ENCODE results near the gene AMIGO3. TPM values are rescaled to one million over a fixed set of nuclear protein-coding genes. Genes with fewer than 3 reads are reported as not detected.
"Not testable (repeated sequence)": the region's sequence is repeated elsewhere in the genome, so short reads cannot be mapped to it uniquely, and the experiment has no call there.

Gene AMIGO3
- total RNA-seq, 1 experiment from 2014 or later, result not detected

DNA sequence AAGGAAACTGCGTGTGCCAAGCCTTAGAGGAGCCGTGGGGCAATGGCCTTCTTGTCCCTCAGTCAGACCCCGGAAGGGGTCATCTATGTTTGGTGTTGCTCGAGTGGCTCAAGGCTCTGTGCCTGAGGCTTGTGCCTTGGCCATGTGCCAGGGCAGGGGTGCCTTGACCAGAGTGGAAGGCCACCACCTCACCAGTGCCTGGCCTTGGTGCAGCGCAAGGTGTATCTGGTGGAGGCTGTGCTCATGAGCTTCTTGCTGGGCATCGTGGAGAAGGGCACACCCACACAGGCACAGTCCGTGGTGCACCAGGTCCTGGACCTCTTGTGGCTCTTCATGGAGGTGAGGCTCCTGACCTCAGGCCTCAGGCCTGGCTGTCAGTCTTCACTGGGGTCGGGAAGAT lies 19.5 kb downstream of the AMIGO3 start:
- H3K36me3 Mint-ChIP-seq (ENCODE audit: insufficient read depth, unreplicated experiment), result peaks cover 7% of the 10 kb centered on the region
- no peak overlapping the region for H3K27ac Mint-ChIP-seq (ENCODE audit: low read depth, unreplicated experiment)
- CTCF ChIA-PET, result interaction anchor here (0.9 to 1.7 kb wide), 2 partner anchors 108 to 206 kb away, joined by 3 to 4 read pairs; no protein-coding TSS in a partner anchor
- H3K27me3 Mint-ChIP-seq (ENCODE audit: insufficient read depth, unreplicated experiment), result no peaks in the 10 kb centered on the region
- DNase-seq (ENCODE audit: unreplicated experiment), result no peak
- no peaks in the 10 kb centered on the region for H3K4me1 Mint-ChIP-seq (ENCODE audit: insufficient read depth, unreplicated experiment)
- intact Hi-C loops (cut with micrococcal nuclease), result no loop called here
- POLR2A ChIA-PET, result no interaction called here
- no peaks in the 10 kb centered on the region for H3K9me3 Mint-ChIP-seq (ENCODE audit: unreplicated experiment)
- no TSS peak for BruUV-seq (replicated peaks)
- TF ChIP-seq, protein P1, sequence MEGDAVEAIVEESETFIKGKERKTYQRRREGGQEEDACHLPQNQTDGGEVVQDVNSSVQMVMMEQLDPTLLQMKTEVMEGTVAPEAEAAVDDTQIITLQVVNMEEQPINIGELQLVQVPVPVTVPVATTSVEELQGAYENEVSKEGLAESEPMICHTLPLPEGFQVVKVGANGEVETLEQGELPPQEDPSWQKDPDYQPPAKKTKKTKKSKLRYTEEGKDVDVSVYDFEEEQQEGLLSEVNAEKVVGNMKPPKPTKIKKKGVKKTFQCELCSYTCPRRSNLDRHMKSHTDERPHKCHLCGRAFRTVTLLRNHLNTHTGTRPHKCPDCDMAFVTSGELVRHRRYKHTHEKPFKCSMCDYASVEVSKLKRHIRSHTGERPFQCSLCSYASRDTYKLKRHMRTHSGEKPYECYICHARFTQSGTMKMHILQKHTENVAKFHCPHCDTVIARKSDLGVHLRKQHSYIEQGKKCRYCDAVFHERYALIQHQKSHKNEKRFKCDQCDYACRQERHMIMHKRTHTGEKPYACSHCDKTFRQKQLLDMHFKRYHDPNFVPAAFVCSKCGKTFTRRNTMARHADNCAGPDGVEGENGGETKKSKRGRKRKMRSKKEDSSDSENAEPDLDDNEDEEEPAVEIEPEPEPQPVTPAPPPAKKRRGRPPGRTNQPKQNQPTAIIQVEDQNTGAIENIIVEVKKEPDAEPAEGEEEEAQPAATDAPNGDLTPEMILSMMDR (IDR thresholded peaks at IDR 0.05; ENCODE audit: unreplicated experiment), result no peak
- no peak overlapping the region for H3K4me3 Mint-ChIP-seq (ENCODE audit: unreplicated experiment)

DNA sequence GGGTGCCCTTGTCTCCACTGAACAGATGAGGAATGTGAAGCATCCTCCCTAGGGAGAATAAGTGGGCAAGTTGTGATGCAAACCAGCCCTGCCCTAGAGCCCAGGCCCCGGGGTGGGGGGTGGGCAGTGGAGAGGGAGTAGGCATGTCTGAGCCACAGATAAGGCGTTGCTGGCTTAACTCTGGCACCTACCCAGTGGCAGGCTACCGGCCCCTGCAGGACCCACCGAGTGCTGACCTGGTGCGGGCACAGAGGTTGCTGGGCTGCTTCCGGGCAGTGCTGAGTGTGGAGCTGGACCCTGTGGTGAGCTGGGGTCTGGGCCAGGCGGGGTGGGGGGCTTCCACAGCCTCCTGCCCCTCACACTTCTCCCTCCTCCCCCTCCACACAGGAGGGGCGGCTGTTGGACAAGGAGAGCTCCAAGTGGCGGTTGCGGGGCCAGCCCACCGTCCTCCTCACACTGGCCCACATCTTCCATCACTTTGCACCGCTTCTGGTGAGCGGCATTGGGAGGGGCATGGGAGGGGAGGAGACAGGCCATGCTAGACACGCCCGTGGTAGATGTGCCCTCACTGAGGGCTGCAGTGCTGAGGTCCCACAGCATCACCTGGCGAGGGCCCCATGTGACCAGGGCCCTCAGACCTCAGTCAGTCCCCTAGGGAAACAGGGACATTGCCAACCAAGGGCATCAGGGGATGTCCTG lies 20.1 kb downstream of the AMIGO3 start:
- no peaks in the 10 kb centered on the region for H3K27me3 Mint-ChIP-seq (ENCODE audit: insufficient read depth, unreplicated experiment)

DNA sequence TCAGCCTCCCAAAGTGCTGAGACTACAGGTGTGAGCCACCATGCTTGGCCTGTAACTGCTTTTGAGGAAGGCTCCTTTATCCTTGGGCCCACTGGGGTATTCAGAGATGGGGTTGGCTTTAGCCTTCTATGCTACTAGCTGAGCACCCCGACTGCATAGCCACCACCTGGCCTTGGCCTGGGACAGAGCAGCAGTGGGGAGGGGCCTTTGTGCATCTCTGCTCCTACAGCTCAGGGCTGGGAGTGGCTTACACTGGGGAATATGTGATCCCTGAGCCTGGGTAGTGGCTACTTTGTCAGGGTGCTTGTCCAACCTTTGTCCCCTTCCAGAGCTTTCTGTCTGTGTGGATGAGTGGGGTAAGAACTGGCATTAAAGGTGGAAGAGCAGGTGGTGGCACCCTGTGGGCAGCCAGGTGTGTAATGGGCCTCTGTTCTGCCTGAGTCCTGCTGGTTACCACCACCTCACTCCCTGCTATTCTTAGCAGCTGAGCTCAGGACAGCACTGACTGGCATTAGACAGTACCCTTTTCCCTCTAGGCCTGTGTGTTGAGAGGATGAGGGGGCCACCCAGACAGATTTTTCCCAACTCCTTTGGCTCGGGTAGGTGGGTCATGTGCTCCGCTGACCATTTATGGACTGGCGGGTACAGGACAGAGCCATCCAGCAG lies 24.0 kb downstream of the AMIGO3 start:
- H3K9me3 Mint-ChIP-seq (ENCODE audit: unreplicated experiment); intact Hi-C loops (cut with micrococcal nuclease); H3K4me1 Mint-ChIP-seq (ENCODE audit: insufficient read depth, unreplicated experiment); H3K27me3 Mint-ChIP-seq (ENCODE audit: insufficient read depth, unreplicated experiment); POLR2A ChIA-PET; BruUV-seq (replicated peaks); H3K27ac Mint-ChIP-seq (ENCODE audit: low read depth, unreplicated experiment); DNase-seq (ENCODE audit: unreplicated experiment); H3K4me3 Mint-ChIP-seq (ENCODE audit: unreplicated experiment): not testable (repeated sequence)
- H3K36me3 Mint-ChIP-seq (ENCODE audit: insufficient read depth, unreplicated experiment), result peaks cover 14% of the 10 kb centered on the region
- CTCF ChIA-PET, result interaction anchor here (0.6 kb wide), 1 partner anchor 269 kb away, joined by 4 read pairs; no protein-coding TSS in a partner anchor

More for the DNA sequence above, 20.1 kb downstream of the AMIGO3 start:
- TF ChIP-seq, protein P1 (IDR thresholded peaks at IDR 0.05; ENCODE audit: unreplicated experiment), result no peak
- ChIA-PET POLR2A (no interaction called here), CTCF (interaction anchor here (0.8 to 1.7 kb wide), 3 partner anchors 108 to 266 kb away, joined by 3 to 4 read pairs (median 3); no protein-coding TSS in a partner anchor)
- intact Hi-C loops (cut with micrococcal nuclease), result no loop called here
- Mint-ChIP-seq H3K36me3 (ENCODE audit: insufficient read depth, unreplicated experiment) (peaks cover 7% of the 10 kb centered on the region), H3K4me3 (ENCODE audit: unreplicated experiment) (no peak overlapping the region), H3K9me3 (ENCODE audit: unreplicated experiment) (no peaks in the 10 kb centered on the region), H3K4me1 (ENCODE audit: insufficient read depth, unreplicated experiment) (no peaks in the 10 kb centered on the region), H3K27ac (ENCODE audit: low read depth, unreplicated experiment) (no peak overlapping the region)
- no TSS peak for BruUV-seq (replicated peaks)
- no peak for DNase-seq (ENCODE audit: unreplicated experiment)

- peaks cover 11% of the 10 kb centered on the region for H3K4me1 Mint-ChIP-seq (ENCODE audit: insufficient read depth, unreplicated experiment)
Observed at GRCh38 chr3:49694409-49695070, 24.9 kb downstream of the AMIGO3 start.

GRCh38 chr3:49691481-49691880 lies 28.0 kb downstream of the AMIGO3 start:
- CTCF ChIA-PET, result interaction anchor here (0.6 to 0.7 kb wide), 2 partner anchors 9 to 146 kb away, joined by 3 to 4 read pairs; no protein-coding TSS in a partner anchor
- H3K36me3 Mint-ChIP-seq (ENCODE audit: insufficient read depth, unreplicated experiment), result peaks cover 18% of the 10 kb centered on the region
- H3K27me3 Mint-ChIP-seq (ENCODE audit: insufficient read depth, unreplicated experiment); BruUV-seq (replicated peaks); H3K9me3 Mint-ChIP-seq (ENCODE audit: unreplicated experiment); H3K27ac Mint-ChIP-seq (ENCODE audit: low read depth, unreplicated experiment); DNase-seq (ENCODE audit: unreplicated experiment); H3K4me3 Mint-ChIP-seq (ENCODE audit: unreplicated experiment); intact Hi-C loops (cut with micrococcal nuclease): not testable (repeated sequence)
- peaks cover 16% of the 10 kb centered on the region for H3K4me1 Mint-ChIP-seq (ENCODE audit: insufficient read depth, unreplicated experiment)
- POLR2A ChIA-PET, result interaction anchor here (0.8 kb wide), 1 partner anchor 11 kb away, joined by 3 read pairs; no protein-coding TSS in a partner anchor

More at GRCh38 chr3:49694409-49695070, 24.9 kb downstream of the AMIGO3 start:
- DNase-seq (ENCODE audit: unreplicated experiment); H3K27ac Mint-ChIP-seq (ENCODE audit: low read depth, unreplicated experiment); intact Hi-C loops (cut with micrococcal nuclease); H3K4me3 Mint-ChIP-seq (ENCODE audit: unreplicated experiment); H3K27me3 Mint-ChIP-seq (ENCODE audit: insufficient read depth, unreplicated experiment); POLR2A ChIA-PET; BruUV-seq (replicated peaks); H3K9me3 Mint-ChIP-seq (ENCODE audit: unreplicated experiment): not testable (repeated sequence)
- CTCF ChIA-PET, result interaction anchor here (0.6 kb wide), 1 partner anchor 269 kb away, joined by 4 read pairs; no protein-coding TSS in a partner anchor
- H3K36me3 Mint-ChIP-seq (ENCODE audit: insufficient read depth, unreplicated experiment), result peaks cover 16% of the 10 kb centered on the region

GRCh38 chr3:49690856-49691255 lies 28.6 kb downstream of the AMIGO3 start:
- peaks cover 16% of the 10 kb centered on the region for H3K4me1 Mint-ChIP-seq (ENCODE audit: insufficient read depth, unreplicated experiment)
- intact Hi-C loops (cut with micrococcal nuclease), result not testable (repeated sequence)
- peak overlapping the region; percentile 85 for H3K4me3 Mint-ChIP-seq (ENCODE audit: unreplicated experiment)

More at GRCh38 chr3:49690856-49691255, 28.6 kb downstream of the AMIGO3 start:
- H3K27me3 Mint-ChIP-seq (ENCODE audit: insufficient read depth, unreplicated experiment); H3K27ac Mint-ChIP-seq (ENCODE audit: low read depth, unreplicated experiment); BruUV-seq (replicated peaks); DNase-seq (ENCODE audit: unreplicated experiment); H3K9me3 Mint-ChIP-seq (ENCODE audit: unreplicated experiment): not testable (repeated sequence)
- ChIA-PET POLR2A (interaction anchor here (0.8 kb wide), 1 partner anchor 11 kb away, joined by 3 read pairs; no protein-coding TSS in a partner anchor), CTCF (interaction anchor here (0.6 to 0.7 kb wide), 2 partner anchors 10 to 146 kb away, joined by 3 to 4 read pairs; no protein-coding TSS in a partner anchor)
- peaks cover 15% of the 10 kb centered on the region for H3K36me3 Mint-ChIP-seq (ENCODE audit: insufficient read depth, unreplicated experiment)
